ENCODE data around the gene NPY. TPM values are rescaled to one million over a fixed set of nuclear protein-coding genes. Genes with fewer than 3 reads are reported as not detected.

Gene NPY
- total RNA-seq, 2 experiments from 2014 or later: not detected

DNA sequence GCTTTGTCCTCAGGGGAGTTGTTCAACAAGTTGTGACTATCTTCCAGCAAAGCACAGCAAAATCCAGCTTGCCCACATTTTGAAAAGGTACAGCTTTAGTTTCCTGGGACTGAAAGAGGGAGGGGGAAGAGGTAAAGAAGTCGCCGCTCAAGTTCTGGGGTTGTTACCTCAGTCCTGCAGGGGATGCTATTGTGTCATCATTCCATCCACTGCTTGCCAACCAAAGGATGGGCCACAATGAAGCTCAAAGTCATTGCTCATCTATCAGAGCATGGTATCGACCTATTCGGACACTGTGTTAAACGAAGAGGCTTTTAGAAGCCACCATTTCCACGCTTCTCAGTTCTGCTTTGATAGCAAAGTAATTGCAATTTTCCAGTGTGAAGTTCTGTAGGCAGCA, 34.3 kb downstream of the NPY start:
- Mint-ChIP-seq H3K4me3 (no peak overlapping the region), H3K4me1 (ENCODE audit: low read depth) (no peaks in the 10 kb centered on the region), H3K27ac (no peak overlapping the region), H3K27me3 (ENCODE audit: low read depth) (peaks cover 4% of the 10 kb centered on the region), H3K9me3 (ENCODE audit: insufficient read depth) (no peaks in the 10 kb centered on the region), H3K36me3 (ENCODE audit: low read depth) (no peaks in the 10 kb centered on the region)
- ChIA-PET CTCF (interaction anchor here (0.6 kb wide), 1 partner anchor 448 kb away, joined by 3 read pairs; no protein-coding TSS in a partner anchor), POLR2A (no interaction called here)
- DNase-seq (no peak), ATAC-seq (no peak)

GRCh38 chr7:24319209-24319608, 35.2 kb downstream of the NPY start:
- CTCF ChIA-PET: no interaction called here
- Mint-ChIP-seq H3K4me3 (no peak overlapping the region), H3K4me1 (ENCODE audit: low read depth) (no peaks in the 10 kb centered on the region), H3K36me3 (ENCODE audit: low read depth) (no peaks in the 10 kb centered on the region), H3K27me3 (ENCODE audit: low read depth) (peaks cover 7% of the 10 kb centered on the region), H3K27ac (no peak overlapping the region), H3K9me3 (ENCODE audit: insufficient read depth) (no peaks in the 10 kb centered on the region)
- POLR2A ChIA-PET: no interaction called here
- no peak for DNase-seq
- ATAC-seq: no peak

GRCh38 chr7:24323961-24324480, 40.0 kb downstream of the NPY start:
- DNase-seq: no peak
- Mint-ChIP-seq H3K36me3 (ENCODE audit: low read depth) (no peaks in the 10 kb centered on the region), H3K27ac (no peak overlapping the region), H3K4me3 (no peak overlapping the region), H3K9me3 (ENCODE audit: insufficient read depth) (no peaks in the 10 kb centered on the region), H3K4me1 (ENCODE audit: low read depth) (no peaks in the 10 kb centered on the region), H3K27me3 (ENCODE audit: low read depth) (peaks cover 8% of the 10 kb centered on the region)
- POLR2A ChIA-PET: no interaction called here
- no peak for ATAC-seq
- CTCF ChIA-PET: no interaction called here

- DNase-seq (no peak), ATAC-seq (no peak)
- ChIA-PET CTCF (no interaction called here), POLR2A (interaction anchor here (0.5 kb wide), 1 partner anchor 12 kb away, joined by 3 read pairs; no protein-coding TSS in a partner anchor)
- Mint-ChIP-seq H3K4me1 (ENCODE audit: low read depth) (no peaks in the 10 kb centered on the region), H3K36me3 (ENCODE audit: low read depth) (no peaks in the 10 kb centered on the region), H3K27ac (no peak overlapping the region), H3K9me3 (ENCODE audit: insufficient read depth) (no peaks in the 10 kb centered on the region), H3K27me3 (ENCODE audit: low read depth) (peaks cover 8% of the 10 kb centered on the region), H3K4me3 (no peak overlapping the region)
Observed at GRCh38 chr7:24325708-24326107, 41.7 kb downstream of the NPY start.

- no peaks in the 10 kb centered on the region for H3K4me1 Mint-ChIP-seq (ENCODE audit: low read depth)
- no peak for ATAC-seq
- ChIA-PET POLR2A (no interaction called here), CTCF (no interaction called here)
- peaks cover 6% of the 10 kb centered on the region for H3K27me3 Mint-ChIP-seq (ENCODE audit: low read depth)
- H3K9me3 Mint-ChIP-seq (ENCODE audit: insufficient read depth): no peaks in the 10 kb centered on the region
- no peaks in the 10 kb centered on the region for H3K36me3 Mint-ChIP-seq (ENCODE audit: low read depth)
- H3K4me3 Mint-ChIP-seq: no peak overlapping the region
- DNase-seq: no peak
- no peak overlapping the region for H3K27ac Mint-ChIP-seq
Observed at GRCh38 chr7:24328050-24328449, 44.1 kb downstream of the NPY start.

DNA sequence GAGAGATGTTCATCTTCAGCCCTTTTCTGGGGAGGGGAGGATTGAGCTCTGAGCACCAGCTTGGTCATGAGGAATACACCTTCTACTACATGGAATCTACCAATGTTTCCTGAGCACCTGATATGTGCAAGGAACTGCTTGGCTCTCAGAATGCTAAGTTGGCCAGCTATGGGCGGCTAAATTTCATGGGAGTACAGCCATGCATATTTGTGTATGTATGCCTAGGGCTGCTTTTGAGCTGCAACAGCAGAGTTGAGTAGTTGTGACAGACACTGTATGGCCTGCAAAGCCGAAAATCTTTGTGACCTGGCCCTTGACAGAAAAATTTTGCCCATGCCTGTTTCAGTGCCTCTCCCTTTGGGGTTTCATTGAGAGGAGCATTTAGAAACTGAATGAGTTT, 44.9 kb downstream of the NPY start:
- DNase-seq (no peak), ATAC-seq (no peak)
- no peaks in the 10 kb centered on the region for H3K4me1 Mint-ChIP-seq (ENCODE audit: low read depth)
- peaks cover 3% of the 10 kb centered on the region for H3K27me3 Mint-ChIP-seq (ENCODE audit: low read depth)
- H3K27ac Mint-ChIP-seq: no peak overlapping the region
- no peaks in the 10 kb centered on the region for H3K36me3 Mint-ChIP-seq (ENCODE audit: low read depth)
- CTCF ChIA-PET: no interaction called here
- no peak overlapping the region for H3K4me3 Mint-ChIP-seq
- POLR2A ChIA-PET: no interaction called here
- H3K9me3 Mint-ChIP-seq (ENCODE audit: insufficient read depth): no peaks in the 10 kb centered on the region

- Mint-ChIP-seq H3K4me3 (no peak overlapping the region), H3K36me3 (ENCODE audit: low read depth) (no peaks in the 10 kb centered on the region), H3K27me3 (ENCODE audit: low read depth) (peaks cover 10% of the 10 kb centered on the region), H3K9me3 (ENCODE audit: insufficient read depth) (no peaks in the 10 kb centered on the region), H3K4me1 (ENCODE audit: low read depth) (no peaks in the 10 kb centered on the region), H3K27ac (no peak overlapping the region)
- POLR2A ChIA-PET: no interaction called here
- ATAC-seq (no peak), DNase-seq (no peak)
- CTCF ChIA-PET: interaction anchor here (1.0 to 1.5 kb wide), 2 partner anchors 12 to 19 kb away, joined by 3 read pairs; no protein-coding TSS in a partner anchor
Observed at GRCh38 chr7:24334012-24334411, 50.0 kb downstream of the NPY start.

- H3K27ac Mint-ChIP-seq: no peak overlapping the region
- ATAC-seq: no peak
- H3K4me3 Mint-ChIP-seq: no peak overlapping the region
- H3K27me3 Mint-ChIP-seq (ENCODE audit: low read depth): peaks cover 10% of the 10 kb centered on the region
- ChIA-PET CTCF (no interaction called here), POLR2A (no interaction called here)
- no peaks in the 10 kb centered on the region for H3K4me1 Mint-ChIP-seq (ENCODE audit: low read depth)
- no peaks in the 10 kb centered on the region for H3K9me3 Mint-ChIP-seq (ENCODE audit: insufficient read depth)
- no peaks in the 10 kb centered on the region for H3K36me3 Mint-ChIP-seq (ENCODE audit: low read depth)
- DNase-seq: no peak
Observed at GRCh38 chr7:24334627-24335026, 50.6 kb downstream of the NPY start.

DNA sequence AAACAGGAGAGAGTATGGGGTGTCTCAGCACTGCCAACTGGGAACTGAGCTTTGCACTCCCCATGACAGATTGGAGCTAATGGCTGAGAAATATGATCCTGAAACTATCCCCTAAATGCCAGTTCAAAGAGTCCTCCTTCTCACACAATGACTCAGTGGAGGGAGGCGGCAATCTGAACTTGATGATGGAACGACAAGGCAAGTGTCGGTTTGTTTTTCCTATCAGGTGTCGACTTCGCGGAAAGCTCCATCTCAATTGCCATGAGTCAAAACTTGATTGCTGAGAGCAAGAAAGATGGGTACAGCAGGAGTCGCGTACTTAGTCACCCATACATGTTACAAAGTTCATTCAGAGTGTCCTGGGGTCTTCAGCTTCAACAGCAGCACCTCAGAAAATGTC, 52.5 kb downstream of the NPY start:
- Mint-ChIP-seq H3K36me3 (ENCODE audit: low read depth) (no peaks in the 10 kb centered on the region), H3K27me3 (ENCODE audit: low read depth) (peaks cover 10% of the 10 kb centered on the region), H3K4me1 (ENCODE audit: low read depth) (no peaks in the 10 kb centered on the region), H3K4me3 (no peak overlapping the region), H3K9me3 (ENCODE audit: insufficient read depth) (no peaks in the 10 kb centered on the region), H3K27ac (no peak overlapping the region)
- ATAC-seq (no peak), DNase-seq (no peak)
- POLR2A ChIA-PET: no interaction called here
- CTCF ChIA-PET: no interaction called here

- POLR2A ChIA-PET: interaction anchor here (0.5 kb wide), 1 partner anchor 710 kb away, joined by 5 read pairs; no protein-coding TSS in a partner anchor
- CTCF ChIA-PET: no interaction called here
Observed at GRCh38 chr7:24337180-24337579, 53.2 kb downstream of the NPY start.

GRCh38 chr7:24339575-24339974, 55.6 kb downstream of the NPY start:
- Mint-ChIP-seq H3K27me3 (ENCODE audit: low read depth) (peaks cover 10% of the 10 kb centered on the region), H3K27ac (no peak overlapping the region), H3K4me1 (ENCODE audit: low read depth) (no peaks in the 10 kb centered on the region), H3K4me3 (no peak overlapping the region), H3K36me3 (ENCODE audit: low read depth) (no peaks in the 10 kb centered on the region), H3K9me3 (ENCODE audit: insufficient read depth) (no peaks in the 10 kb centered on the region)
- POLR2A ChIA-PET: no interaction called here
- DNase-seq: no peak
- ATAC-seq: no peak
- CTCF ChIA-PET: no interaction called here

More at GRCh38 chr7:24337180-24337579, 53.2 kb downstream of the NPY start:
- peaks cover 10% of the 10 kb centered on the region for H3K27me3 Mint-ChIP-seq (ENCODE audit: low read depth)
- no peak for DNase-seq
- H3K36me3 Mint-ChIP-seq (ENCODE audit: low read depth): no peaks in the 10 kb centered on the region
- H3K9me3 Mint-ChIP-seq (ENCODE audit: insufficient read depth): no peaks in the 10 kb centered on the region
- H3K4me3 Mint-ChIP-seq: no peak overlapping the region
- H3K27ac Mint-ChIP-seq: no peak overlapping the region
- no peak for ATAC-seq
- no peaks in the 10 kb centered on the region for H3K4me1 Mint-ChIP-seq (ENCODE audit: low read depth)

DNA sequence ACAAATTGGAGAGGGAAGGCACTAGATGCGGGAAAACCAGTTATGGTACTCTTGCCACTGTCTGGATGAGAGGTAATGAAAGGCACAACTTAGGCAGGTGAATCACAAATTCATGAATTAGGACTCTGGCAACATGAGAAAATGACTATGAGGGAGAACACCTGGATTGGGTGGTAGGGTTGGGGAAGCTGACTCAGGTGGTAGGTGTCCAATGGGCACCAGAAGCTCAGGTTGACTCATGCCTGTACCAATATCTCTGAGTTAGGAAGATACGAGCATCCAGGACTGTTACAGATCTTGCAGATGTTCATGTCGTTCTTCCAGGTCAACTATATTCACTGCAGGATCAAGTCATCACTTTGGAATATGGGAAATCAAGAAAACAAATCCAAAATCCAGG, 56.7 kb downstream of the NPY start:
- Mint-ChIP-seq H3K9me3 (ENCODE audit: insufficient read depth) (no peaks in the 10 kb centered on the region), H3K36me3 (ENCODE audit: low read depth) (no peaks in the 10 kb centered on the region), H3K4me3 (no peak overlapping the region), H3K27me3 (ENCODE audit: low read depth) (peaks cover 7% of the 10 kb centered on the region), H3K4me1 (ENCODE audit: low read depth) (no peaks in the 10 kb centered on the region), H3K27ac (no peak overlapping the region)
- ATAC-seq (no peak), DNase-seq (no peak)
- ChIA-PET CTCF (no interaction called here), POLR2A (no interaction called here)

Data from activated CD8-positive, alpha-beta T cell treated with anti-CD3 and anti-CD28 coated beads, Interleukin-2, amount 10 ng/mL, durations not matched to agents 7 days and 5 days (primary cell).